Heart left ventricle (tissue), 13 donors: Measurements from ENCODE around the gene GNB1.

ENCODE experiments used
- POLR2A ChIP-seq, 2 donors: fragments of 450-650 bp; IDR thresholded peaks; one replicate each; pipeline ENCODE4 v1.6.1; 2017; ENCODE audit warnings: antibody characterized with exemption in 2 of 2, mild to moderate bottlenecking in 2 of 2, moderate library complexity in 2 of 2
- TF ChIP-seq, protein P1 (sequence below), 12 donors: fragments of 200-600 bp; sonication (generic) in 4 of 12; IDR thresholded peaks; one replicate each; pipeline versions ENCODE4 v1.5.0 to v1.8.0; 2018 to 2022; ENCODE audit warnings: antibody characterized with exemption in 12 of 12, mild to moderate bottlenecking in 5 of 12
- donor health status: ischemic (EF 13 %, LVEDD 7.1; RV severe dilation, severe dysfunction).
- donor health status: DM: no; HTN: yes; CAD: no.
- donor health status: DM: no; HTN: no; CAD: no.
- donor health status: ischemic (EF 25% LVEDD 6.9; RV normal size, moderate dysfunction).
- donor health status: ischemic (EF 25% LVEDD 5.7; RV mildly dilated, moderate dysfunction).
- donor health status: ischemic (EF 35%, LVEDD 5.7; RV mildly dilated, moderate dysfunction).
- donor health status: nonischemic (EF 11% LVEDD 7.7; RV severe dilation, severe dysfunction).
- donor health status: DM: yes; HTN: yes; CAD: no.
- donor health status: PGD.
- donor health status: ischemic (EF 29% LVEDD 5.4; RV normal size, mild dysfunction).
- donor health status: nonischemic (EF 23%, LVEDD 6.1; RV moderate dilation, normal function).

DNA sequence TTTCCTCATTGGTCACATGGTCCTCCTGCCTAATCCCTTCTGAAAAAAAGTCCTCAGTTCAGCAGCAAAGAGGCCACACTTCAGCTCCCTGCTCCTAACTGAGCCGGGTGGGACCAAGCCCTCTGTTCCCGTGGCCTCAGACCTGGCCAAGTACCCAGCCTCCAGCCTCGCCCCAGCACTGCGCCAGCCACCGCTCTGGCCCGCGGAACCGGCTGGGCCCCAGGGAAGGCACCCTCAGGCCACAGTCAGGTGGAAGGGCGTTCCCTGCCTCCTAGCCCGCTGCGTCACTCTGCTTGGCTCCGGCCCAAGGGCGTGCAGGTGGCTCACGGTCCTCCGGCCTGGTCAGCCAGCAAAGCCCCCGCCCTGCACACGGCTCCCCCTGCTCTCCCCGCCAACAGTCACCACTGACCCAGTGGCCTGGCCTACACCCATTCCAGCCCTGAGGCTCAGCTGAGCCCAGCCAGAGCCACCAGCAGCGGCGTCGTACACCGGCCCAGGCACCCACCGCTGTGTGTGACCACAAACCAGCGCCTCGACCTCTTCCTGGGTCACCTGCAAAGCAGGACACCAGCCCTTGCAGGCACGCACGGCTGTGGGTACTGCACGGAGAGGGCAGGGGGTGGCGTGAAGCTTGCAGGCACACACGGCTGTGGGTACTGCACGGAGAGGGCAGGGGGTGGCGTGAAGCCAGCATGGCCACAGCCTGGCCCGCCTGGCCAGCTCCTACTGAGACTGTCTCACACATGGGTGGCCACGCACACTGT lies 132.0 kb downstream of the GNB1 start:
- TF ChIP-seq, protein P1, sequence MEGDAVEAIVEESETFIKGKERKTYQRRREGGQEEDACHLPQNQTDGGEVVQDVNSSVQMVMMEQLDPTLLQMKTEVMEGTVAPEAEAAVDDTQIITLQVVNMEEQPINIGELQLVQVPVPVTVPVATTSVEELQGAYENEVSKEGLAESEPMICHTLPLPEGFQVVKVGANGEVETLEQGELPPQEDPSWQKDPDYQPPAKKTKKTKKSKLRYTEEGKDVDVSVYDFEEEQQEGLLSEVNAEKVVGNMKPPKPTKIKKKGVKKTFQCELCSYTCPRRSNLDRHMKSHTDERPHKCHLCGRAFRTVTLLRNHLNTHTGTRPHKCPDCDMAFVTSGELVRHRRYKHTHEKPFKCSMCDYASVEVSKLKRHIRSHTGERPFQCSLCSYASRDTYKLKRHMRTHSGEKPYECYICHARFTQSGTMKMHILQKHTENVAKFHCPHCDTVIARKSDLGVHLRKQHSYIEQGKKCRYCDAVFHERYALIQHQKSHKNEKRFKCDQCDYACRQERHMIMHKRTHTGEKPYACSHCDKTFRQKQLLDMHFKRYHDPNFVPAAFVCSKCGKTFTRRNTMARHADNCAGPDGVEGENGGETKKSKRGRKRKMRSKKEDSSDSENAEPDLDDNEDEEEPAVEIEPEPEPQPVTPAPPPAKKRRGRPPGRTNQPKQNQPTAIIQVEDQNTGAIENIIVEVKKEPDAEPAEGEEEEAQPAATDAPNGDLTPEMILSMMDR (IDR thresholded peaks at IDR 0.05) = no peak
- TF ChIP-seq POLR2A (IDR thresholded peaks at IDR 0.05) = no peak
